SIG-M5 (cell line): ENCODE data around the gene WDR6.
"Not testable (repeated sequence)": the region's sequence is repeated elsewhere in the genome, so short reads cannot be mapped to it uniquely, and the experiment has no call there.

ENCODE experiments used
- DNase-seq: peaks from one replicate; lab custom pipeline; 2025; lab: John Stamatoyannopoulos, UW

The WDR6 gene

DNA sequence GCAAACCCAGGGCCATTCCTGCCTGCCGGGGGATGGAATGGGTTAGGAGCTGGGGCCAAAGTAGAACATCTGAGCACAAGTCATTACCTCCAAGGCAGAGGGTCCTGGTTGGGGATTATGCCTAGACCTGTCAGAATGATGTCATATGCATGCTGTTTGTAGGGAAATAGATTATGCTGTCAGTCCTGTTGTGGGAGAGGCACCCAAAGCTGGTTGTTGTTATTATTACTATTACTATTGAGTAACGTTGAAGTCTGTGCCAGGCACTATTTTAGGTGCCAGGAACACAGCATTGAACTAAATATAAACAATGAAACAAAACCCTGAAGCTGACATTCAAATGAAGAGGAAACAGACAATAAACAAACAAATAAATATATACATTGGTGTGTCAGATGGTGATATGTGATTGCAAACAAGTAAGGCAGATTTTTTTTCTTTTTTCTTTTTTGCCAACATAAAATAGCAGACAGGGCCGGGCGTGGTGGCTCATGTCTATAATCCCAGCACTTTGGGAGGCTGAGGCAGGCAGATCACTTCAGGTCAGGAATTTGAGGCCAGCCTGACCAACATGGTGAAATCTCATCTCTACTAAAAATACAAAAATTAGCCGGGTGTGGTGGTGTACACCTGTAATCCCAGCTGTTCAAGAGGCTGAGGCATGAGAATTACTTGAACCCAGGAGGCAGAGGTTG is 15.2 kb upstream of the WDR6 start:
- DNase-seq: no peak

DNA sequence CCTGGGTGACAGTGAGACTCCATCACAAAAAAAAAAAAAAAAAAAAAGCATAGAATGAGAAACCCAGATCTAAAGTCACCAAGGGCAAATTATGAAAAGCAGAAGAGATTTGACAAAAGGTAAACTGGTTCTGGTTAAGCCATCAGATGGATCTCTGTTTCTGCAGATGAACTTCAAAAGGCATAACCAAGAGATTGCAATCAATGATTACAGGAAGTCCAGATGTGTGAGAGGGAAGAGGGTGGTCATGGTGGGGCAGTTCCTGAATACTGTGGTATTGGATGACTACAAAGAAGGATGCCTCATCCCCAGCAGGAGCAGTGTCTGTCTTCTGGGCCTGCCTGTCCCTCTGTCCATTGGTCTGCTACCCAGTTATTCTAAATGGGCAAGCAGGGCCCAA is 13.4 kb upstream of the WDR6 start:
- DNase-seq: no peak

DNA sequence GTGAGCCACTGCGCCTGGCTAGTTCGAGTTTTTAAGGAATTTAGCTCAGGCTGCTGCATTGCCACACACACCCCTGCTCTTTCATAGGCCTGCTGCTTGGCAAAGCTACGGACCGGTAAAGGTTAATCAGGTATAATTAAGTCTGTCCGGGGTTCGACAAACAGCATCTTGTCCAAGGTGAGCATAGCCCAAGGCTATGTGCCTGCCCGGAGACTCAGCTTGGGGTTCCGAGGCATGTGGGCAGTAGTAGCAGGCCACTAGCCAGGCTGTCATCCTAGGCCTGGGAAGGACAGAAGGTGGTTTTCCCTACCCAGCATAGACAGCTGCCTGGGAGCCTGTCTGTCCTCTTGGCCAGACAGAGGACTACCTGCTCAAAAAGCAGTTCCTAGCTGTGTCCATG is 10.6 kb upstream of the WDR6 start:
- DNase-seq: no peak

DNA sequence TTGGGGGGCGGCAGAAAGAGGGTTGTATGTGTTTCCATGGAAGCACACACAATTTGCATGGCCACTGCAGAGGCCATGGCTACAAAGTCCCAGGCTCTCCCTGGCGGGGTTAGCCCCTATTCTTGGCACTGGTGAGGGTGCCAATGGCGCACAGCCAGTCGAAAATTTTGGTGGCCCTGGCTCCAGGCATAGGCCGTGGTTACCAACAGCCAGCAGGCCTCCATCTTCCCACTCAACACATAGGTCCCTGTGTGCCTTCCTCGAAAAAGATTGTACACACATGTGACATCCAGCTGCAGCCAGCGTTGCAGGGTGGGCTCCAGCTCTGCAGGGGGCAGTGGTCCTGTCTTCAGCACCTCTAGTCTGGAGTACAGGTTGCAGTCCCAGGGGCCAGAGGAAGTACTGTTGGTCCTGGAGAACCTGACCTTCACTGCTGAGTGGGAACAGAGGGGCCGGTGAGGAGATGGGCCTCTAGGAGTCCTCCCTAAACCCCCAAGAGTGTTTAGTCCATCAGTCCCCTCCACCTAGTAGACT is 10.0 kb upstream of the WDR6 start:
- DNase-seq: no peak

DNA sequence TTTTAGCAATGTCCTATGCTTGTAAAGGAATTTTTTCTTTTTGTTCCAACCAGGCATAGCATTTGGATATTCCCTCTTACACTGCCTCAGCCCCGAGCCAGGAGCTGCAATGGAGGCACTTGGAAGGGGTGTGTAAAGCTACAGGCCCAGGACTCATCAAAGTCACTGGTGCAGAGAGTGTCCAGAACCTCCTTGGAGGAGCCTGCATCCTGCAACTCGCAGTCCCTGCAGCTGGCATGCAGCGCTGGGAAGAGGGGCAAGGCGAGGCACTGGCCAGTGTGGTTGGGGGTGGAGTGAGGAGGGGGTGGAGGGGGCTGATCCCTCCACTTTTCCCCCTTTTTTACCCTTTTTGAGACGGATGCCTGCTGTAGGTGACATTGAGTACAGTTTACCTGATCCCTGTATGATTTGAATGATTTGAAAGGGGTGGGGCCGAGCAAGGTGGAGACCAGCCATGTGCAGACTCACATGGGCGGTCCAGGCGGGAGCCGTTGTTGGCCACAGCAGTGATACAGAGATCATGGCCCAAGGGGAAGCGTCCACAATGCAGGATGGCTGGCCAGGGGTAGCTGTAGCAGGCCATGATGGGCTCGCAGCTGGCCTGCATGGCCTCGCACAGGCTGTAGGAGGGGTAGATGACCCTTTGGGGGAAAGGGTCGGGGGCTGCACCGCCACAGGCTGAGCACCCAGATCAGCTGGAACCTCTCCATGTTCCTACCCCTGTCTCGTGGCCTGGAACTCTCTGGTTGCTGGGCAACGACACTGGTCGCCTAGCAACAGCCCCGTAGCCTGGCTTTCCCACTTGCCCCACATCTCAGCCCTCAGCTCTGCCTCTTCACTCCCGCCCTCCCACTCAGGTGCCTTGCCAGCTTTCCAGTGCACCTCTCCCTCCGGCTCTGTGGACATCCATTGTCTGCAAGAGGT is 9.2 kb upstream of the WDR6 start:
- no peak for DNase-seq

DNA sequence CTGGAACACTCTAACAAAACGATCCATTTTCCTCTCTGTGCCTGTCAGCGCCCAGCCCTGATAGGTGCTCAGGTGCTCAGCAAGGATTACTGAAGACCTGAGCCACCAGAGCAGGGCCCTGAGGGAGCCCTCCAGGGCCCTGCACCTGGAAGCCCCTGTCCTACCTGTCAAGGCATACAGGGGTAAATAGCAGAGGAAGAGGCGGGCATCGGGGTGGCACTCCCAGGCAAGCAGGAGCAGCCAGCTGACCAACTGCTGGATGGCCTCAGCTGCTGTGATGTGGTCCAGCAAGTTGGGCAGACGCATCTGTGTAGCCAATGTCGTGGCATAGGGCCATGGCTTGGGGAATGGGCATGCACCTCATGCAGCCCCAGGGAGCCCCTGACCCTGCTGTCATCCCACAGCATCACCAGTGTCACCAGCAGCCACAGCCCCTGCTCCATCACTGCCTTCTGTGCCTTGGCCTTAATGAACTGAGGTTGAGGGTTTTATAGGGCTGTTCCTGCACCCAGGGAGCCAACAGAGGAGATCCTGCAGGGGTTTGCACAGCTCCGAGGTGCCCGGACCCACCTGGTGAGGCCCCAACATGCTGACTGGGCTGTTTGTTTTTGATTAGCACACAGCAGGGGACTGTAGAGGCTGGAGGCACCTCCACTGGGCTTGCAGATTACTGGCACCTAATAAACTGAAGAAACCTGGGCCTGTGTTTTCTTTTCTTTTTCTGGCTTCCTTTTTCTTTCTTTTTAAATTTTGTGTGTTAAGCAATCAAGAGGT is 7.9 kb upstream of the WDR6 start:
- no peak for DNase-seq

DNA sequence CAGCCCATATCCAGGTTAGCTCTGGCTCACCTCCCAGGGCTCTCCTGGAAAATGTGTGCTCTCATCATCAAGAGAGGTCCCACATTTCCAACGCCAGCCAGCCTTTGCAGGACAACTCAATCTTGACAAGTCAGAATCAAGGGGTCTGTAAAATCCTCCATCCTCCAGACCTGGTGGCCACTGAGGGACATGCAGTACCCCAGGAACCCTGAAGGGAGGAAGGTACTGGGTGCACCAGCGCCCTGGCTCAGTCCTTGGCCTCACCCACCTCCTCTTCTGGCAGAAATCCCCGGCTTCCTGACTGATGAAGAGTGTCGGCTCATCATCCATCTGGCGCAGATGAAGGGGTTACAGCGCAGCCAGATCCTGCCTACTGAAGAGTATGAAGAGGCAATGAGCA is 6.0 kb upstream of the WDR6 start:
- DNase-seq: no peak

DNA sequence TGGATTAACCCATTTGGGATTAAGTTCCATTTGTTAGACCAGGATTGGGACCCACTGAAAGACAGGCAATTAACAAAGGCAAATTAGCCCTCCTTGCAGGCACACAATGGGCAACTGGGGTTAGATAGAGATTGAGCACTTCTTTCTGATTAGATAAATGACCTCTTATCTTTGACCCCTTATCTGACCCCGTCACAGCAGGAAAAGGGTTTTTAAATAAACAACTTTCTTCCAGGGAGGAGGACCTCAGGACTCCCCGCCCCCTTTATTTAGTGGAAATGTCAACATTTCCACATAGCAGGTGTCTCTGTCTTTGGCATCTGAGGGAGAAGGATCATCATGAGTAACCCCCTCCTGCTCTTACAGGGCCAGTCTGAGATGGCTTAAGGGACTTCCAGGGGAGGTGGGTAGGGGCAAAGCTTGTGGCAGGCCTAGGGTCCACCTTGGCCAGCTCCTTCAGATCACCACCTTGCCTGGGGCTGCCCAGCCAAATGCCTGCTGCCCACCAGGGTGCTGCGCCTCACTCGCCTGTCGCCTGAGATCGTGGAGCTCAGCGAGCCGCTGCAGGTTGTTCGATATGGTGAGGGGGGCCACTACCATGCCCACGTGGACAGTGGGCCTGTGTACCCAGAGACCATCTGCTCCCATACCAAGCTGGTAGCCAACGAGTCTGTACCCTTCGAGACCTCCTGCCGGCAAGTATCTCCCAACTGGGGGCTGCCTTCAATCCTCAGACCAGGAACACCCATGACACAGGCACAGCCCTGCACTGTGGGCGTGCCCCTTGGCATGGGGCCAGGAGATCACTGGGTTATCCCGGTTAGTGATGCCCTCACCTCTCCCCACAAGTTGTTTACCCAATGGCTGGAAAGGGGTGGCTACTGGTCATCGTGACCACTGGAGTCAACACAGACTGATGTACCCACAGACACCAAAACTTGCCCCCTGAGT is 2.6 kb upstream of the WDR6 start:
- DNase-seq: no peak

DNA sequence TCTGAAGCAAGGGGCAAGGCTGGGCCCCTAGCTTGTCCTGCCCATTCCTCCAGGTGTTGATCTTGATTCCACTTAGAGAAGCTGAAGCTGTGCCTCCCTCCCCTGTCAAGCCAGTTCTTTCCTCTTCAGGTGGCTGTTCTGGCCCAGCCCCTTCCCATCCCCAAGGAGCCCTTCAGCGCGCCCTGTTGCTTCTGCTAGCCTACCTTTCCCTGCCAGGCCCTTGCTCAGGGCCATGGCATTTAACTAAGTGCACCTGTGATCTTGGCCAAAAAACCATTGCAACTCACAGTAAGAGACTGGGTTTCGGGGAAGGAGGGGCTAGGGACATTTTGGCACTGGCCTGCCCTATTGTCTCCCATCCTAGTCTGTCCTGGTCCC is 1.9 kb upstream of the WDR6 start:
- no peak for DNase-seq

DNA sequence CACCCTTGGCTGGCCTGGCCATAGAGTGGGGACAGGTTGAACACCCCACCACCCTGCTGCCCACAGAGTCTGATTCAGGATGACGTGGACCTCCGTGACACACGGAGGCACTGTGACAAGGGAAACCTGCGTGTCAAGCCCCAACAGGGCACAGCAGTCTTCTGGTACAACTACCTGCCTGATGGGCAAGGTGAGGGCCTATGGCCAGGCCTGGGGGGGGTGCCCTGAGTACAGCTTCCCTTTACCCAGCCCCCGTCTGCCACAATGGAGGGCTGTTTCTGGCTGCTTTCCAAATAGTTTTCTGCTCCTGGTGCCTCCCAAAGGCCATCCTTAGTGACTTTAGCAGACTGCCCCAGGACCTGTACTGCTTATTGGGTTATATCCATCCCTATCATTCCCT is 1.2 kb upstream of the WDR6 start:
- no peak for DNase-seq

DNA sequence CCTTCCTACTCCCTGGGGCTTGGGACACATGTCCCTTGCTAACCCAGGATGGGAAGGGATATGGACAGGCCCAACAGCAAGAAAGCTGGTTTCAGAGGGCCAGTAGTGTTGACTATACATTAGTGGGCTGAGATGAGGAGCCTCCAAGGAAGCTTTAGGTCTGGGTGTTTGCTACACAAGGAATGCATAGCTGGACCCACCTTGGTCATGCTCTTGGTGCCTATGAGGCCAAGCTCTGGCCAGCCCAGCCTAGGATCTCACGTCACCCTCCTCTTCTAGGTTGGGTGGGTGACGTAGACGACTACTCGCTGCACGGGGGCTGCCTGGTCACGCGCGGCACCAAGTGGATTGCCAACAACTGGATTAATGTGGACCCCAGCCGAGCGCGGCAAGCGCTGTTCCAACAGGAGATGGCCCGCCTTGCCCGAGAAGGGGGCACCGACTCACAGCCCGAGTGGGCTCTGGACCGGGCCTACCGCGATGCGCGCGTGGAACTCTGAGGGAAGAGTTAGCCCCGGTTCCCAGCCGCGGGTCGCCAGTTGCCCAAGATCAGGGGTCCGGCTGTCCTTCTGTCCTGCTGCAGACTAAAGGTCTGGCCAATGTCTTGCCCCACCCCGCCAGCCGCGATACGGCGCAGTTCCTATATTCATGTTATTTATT is 653 bp upstream of the WDR6 start:
- DNase-seq: no peak

DNA sequence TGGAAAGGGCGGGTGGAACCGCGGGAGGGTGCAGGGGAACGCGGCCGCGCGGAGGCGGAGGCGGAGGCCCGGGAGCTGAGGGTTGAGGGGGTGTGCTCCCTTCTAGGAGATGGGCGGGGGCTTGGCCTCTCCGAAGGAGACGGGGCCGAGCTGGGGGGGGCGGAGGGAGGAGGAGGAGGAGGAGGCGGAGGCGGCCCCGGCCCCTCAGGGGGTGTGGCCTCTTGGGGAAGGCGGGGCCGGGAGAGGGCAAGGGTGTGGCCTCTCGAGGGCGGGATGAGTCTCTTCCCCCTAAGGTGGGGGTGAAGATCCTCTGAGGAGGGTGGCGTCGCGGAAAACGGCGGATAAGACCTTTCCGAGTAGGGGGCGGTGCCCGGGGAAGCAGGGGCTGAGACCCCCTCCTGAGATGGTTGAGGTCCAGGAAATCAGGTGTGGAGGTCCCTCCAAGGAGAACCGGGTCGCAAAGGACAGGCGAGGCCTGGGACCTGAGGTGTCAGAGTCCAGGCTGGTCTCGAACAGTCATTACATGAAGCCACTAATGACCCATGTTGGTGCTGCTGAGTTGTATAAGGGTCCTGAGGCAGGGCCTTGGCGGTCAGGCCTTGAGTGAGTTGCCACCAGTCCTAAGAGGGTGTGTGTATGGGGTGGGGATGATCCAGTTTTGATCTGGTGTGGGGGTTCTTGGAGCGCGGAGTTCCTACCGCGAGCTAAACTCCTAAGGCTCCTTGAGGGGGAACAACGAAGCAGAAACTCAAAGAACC is 759 bp downstream of the WDR6 start:
- DNase-seq: peak; percentile 45

DNA sequence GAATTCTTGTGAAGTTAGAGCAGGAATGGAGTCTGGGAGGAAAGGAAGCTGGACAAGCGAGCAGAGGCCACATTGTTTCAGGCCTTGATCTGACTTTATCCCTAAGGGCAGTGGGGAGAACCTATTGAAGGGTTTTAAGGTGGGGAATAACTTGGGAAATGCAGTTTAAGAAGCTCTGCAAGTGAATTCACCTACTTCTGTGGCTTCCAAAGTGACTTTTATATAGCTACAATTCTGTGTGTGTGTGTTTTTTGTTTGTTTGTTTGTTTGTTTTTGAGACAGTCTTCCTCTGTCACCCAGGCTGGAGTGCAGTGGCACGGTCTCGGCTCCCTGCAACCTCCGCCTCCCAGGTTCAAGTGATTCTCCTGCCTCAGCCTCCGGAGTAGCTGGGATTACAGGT is 1.4 kb downstream of the WDR6 start:
- DNase-seq: not testable (repeated sequence)

DNA sequence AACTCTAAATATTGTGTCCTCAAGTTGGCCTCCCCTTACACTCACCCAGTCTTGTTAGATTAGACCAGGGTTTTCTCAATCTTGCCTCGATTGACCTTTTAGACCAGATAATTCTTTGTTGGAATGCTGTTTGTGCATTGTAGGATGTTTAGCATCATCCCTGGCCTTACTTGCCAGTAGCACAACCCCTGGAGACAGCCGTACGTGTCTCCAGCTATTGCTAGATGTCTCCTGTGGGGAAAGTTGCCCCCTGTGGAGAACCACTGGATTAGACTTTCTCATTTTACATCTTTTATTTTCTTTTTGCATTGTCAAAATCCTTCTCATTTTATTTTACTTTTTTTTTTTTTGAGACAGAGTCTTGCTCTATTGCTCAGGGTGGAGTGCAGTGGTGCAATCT is 2.2 kb downstream of the WDR6 start:
- DNase-seq: no peak

DNA sequence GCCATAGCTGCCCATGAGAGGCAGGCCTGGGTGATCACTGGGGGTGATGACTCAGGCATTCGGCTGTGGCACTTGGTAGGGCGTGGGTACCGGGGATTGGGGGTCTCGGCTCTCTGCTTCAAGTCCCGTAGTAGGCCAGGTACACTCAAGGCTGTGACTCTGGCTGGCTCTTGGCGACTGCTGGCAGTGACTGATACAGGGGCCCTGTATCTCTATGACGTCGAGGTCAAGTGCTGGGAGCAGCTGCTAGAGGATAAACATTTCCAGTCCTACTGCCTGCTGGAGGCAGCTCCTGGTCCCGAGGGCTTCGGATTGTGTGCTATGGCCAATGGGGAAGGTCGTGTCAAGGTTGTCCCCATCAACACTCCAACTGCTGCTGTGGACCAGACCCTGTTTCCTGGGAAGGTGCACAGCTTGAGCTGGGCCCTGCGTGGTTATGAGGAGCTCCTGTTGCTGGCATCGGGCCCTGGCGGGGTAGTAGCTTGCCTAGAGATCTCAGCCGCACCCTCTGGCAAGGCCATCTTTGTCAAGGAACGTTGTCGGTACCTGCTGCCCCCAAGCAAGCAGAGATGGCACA is 5.3 kb downstream of the WDR6 start:
- no peak for DNase-seq

DNA sequence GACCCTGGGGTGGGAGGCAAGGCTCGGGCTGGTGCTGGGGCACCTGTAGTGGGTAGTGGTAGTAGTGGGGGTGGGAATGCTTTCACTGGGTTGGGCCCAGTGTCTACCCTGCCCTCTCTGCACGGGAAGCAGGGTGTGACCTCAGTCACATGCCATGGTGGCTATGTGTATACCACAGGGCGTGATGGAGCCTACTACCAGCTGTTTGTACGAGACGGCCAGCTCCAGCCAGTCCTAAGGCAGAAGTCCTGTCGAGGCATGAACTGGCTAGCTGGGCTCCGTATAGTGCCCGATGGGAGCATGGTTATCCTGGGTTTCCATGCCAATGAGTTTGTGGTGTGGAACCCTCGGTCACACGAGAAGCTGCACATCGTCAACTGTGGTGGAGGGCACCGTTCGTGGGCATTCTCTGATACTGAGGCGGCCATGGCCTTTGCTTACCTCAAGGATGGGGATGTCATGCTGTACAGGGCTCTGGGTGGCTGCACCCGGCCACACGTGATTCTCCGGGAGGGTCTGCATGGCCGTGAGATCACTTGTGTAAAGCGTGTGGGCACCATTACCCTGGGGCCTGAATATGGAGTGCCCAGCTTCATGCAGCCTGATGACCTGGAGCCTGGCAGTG is 6.0 kb downstream of the WDR6 start:
- no peak for DNase-seq

DNA sequence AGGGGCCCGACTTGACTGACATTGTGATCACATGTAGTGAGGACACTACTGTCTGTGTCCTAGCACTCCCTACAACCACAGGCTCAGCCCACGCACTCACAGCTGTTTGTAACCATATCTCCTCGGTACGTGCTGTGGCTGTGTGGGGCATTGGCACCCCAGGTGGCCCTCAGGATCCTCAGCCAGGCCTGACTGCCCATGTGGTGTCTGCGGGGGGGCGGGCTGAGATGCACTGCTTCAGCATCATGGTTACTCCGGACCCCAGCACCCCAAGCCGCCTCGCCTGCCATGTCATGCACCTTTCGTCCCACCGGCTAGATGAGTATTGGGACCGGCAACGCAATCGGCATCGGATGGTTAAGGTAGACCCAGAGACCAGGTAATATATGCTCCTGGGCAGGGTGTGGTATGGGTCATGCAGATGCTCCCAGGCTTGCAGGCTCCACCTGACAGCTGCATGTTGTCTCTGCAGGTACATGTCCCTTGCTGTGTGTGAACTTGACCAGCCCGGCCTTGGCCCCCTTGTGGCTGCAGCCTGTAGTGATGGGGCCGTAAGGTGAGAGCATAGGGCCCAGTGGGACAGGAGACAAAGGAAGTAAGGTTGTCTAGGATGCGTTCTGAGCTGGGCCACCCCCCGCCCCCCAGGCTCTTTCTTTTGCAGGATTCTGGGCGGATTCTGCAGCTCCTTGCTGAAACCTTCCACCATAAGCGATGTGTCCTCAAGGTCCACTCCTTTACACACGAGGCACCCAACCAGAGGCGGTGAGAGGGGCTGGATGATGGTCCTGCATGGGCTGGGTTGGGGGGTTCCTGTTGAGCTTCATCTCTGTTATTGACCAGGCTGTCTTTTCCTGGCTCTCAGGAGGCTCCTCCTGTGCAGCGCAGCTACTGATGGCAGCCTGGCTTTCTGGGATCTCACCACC is 6.8 kb downstream of the WDR6 start:
- DNase-seq: no peak

DNA sequence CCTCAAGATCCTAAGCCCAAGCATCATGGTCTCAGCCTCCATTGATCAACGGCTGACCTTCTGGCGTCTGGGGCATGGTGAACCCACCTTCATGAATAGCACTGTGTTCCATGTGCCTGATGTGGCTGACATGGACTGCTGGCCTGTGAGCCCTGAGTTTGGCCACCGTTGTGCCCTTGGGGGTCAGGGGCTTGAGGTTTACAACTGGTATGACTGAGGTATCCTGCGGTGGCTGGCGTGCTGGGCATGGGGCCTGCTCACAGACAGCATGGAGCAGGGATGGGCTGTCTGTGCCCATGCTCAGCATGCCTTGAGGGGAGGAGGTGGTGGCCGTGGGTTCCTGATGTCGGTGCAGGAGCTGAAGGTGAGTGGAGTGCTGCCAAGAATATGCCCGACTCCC is 7.9 kb downstream of the WDR6 start:
- DNase-seq: no peak
